NCI-H2227 treated with DMSO at 0.1 percent for 48 hours (cell line): ENCODE measurements around the gene SCAF4.

Experiments
- DNase-seq: peaks from one replicate; lab custom pipeline; 2025; lab: John Stamatoyannopoulos, UW

SCAF4 gene

GRCh38 chr21:31713973-31714740 is 17.8 kb downstream of the SCAF4 start:
- no peak for DNase-seq

- DNase-seq, result no peak
Measured at GRCh38 chr21:31713115-31713514, 18.8 kb downstream of the SCAF4 start.

DNA sequence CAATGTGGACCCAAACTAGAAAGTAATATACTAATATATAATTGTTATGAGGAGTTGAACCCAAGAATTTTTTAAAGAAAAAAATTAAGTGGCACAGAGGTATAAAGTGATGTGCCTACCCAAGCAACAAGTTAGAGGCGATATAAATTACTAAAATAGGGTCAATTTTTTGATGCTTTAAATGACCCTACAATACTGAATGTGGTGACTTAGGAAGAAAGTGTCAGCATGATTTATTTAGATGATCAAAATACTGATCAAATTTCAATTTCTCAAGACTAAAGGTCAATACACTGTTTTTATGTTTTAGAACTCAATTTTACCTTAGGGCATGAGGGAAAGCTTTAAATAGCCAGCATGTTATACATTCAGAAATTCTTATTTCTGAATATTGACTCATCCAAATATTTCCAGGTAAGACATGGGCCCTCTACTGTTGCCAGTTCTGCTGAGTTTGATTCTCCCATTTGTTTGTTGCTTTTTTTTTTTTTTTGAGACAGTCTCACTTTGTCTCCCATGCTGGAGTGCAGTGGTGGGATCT is 20.1 kb downstream of the SCAF4 start:
- DNase-seq, result no peak

- no peak for DNase-seq
Measured at GRCh38 chr21:31711326-31711725, 20.6 kb downstream of the SCAF4 start.

DNA sequence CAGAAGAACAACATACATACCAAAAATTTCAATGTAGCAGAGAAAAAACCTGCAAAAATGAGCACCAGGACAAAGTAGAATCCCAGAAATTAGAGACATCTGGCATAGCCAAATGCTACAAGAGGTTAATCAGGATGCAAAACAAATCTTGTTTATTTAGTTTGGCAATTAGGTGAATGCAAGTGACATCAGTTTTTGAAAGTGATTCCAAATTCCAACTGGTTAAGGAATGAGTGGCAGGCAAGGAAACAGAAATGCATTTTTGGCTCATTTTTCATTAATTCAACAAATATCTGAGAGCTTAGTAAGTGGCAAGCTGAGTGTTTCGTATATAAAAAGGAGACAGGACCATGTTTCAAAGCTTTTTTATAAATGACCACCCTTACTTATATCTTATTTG is 21.3 kb downstream of the SCAF4 start:
- DNase-seq, result no peak

GRCh38 chr21:31708541-31708940 is 23.4 kb downstream of the SCAF4 start:
- no peak for DNase-seq

DNA sequence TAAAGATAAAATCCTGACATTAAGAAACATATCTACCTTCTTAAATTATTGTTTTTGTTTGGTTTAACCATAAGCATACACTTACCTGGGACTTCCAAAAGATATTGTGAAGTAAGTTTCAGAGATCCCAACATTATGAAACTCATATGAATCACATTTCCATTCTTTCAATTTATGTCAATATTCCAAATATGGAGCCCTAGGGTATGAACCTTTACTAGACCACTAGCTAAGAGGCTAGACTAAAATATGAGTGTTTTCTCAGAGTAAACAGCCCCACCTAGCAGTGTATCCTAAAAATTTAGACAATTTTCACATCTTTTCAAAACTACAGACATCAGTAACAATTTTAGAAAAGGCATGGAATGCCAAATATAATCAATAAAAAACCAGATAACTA is 24.4 kb downstream of the SCAF4 start:
- no peak for DNase-seq

GRCh38 chr21:31706562-31706961 is 25.4 kb downstream of the SCAF4 start:
- DNase-seq, result no peak

DNA sequence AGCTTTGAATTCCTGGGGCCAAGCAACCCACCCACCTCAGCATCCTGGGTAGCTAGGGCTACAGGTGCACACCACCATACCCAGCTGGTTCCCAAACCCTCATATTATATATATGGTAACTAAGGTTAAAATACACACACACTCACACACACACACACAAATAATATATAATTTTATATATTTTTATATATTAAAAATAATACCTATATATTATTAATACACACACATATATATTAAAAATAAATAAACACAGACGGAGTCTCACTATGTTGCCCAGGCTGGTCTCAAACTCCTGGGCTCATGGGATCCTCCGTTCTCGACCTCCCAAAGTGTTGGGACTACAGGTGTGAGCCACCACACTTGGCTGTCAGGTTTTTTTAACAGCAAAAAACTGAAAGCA is 31.9 kb downstream of the SCAF4 start:
- DNase-seq, result no peak

- no peak for DNase-seq
Measured at GRCh38 chr21:31698461-31698860, 33.5 kb downstream of the SCAF4 start.

GRCh38 chr21:31696424-31696823 is 35.5 kb downstream of the SCAF4 start:
- DNase-seq, result no peak

- no peak for DNase-seq
Measured at GRCh38 chr21:31693222-31693621, 38.7 kb downstream of the SCAF4 start.

DNA sequence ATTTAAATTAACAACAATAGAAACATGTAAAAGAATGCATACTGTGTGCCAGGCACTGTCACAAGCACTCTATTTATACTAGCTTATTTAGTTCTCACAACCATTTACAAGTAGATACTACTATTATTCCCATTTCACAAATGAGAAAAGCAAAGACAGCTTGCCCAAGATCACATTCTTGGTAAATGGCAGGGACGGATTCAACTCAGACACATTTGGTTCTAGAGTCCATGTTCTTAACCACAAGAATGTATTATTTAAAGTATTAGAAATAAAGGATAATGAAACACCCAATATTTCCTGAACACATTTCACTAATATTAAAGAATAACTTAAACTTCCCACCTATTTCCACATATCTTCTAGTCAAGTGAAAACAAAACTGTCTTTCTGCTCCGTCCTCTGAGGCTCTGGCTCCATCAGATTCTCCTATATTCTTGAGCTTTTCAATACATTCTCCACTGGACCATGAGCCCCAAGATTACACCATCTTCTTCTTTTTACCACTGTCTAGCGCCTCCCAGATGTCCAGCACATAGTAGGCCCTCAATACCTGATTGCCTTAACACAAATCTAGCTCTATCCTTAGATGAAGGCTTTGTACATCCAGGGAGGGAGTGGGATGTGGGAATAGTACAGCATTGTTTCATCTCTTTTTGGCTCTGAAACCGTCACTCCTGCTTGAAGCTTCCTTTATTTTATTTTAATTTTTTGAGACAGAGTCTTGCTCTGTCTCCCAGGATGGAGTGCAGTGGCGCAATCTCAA is 43.1 kb downstream of the SCAF4 start:
- DNase-seq, result no peak

DNA sequence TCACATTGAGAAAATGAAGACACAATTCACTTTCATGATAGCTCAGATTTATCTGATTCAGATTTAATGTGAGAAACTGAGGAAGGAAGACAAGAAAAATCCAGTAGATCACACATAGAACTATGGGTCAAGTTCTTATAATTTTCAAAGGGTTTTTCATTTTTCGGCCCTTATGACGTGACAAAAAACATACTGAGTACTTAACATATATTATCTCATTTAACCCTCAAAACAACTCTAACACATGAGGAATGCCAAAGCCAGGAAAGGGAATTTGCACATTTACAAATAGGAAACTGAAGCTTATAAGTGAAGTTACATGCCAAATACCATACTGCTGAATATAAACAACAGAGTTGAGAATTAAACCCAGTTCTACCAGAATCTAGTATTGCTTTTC is 44.8 kb downstream of the SCAF4 start:
- no peak for DNase-seq

GRCh38 chr21:31686272-31686915 is 45.5 kb downstream of the SCAF4 start:
- no peak for DNase-seq

GRCh38 chr21:31684918-31685317 is 47.0 kb downstream of the SCAF4 start:
- no peak for DNase-seq

- DNase-seq, result no peak
Measured at GRCh38 chr21:31683029-31683428, 48.9 kb downstream of the SCAF4 start.

DNA sequence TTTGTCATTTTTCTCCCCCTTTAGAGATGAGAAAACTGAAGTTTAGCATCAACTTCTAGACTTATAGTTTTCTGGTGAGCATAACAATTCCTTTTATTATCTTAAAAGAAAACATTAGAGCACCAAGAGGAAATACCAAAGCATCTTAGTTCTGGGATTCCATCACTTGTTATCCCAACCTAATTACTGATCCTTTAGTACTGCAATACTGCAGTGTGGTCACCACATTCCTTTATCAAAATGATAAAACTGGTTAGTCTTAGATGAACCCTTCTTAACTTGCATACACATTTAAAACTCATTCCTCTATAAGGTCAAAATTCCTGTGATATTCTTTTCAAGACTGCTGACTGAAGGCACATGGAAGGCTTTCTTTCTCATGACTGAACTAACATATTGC is 49.3 kb downstream of the SCAF4 start:
- DNase-seq, result no peak

DNA sequence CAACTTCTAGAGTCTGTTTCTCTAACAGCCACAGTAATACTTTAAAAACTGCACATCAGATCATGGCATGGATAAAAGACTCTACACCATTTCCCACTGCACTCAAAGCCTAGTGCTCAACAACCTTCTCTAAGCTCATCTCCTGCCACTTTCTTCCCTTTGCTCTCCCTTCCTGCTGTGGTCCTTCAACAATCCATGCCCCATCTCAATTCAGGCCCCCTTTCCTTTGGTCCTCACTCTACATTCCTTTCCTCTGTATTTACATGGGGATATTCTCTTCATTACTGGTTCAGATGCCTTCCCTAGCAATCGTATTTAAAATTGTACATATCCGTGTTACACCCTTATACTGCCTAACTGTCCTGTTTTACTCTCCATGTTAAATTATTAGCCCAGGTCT is 53.4 kb downstream of the SCAF4 start:
- DNase-seq, result no peak

GRCh38 chr21:31677047-31677446 is 54.9 kb downstream of the SCAF4 start:
- DNase-seq, result no peak

GRCh38 chr21:31675960-31676359 is 56.0 kb downstream of the SCAF4 start:
- DNase-seq, result no peak

DNA sequence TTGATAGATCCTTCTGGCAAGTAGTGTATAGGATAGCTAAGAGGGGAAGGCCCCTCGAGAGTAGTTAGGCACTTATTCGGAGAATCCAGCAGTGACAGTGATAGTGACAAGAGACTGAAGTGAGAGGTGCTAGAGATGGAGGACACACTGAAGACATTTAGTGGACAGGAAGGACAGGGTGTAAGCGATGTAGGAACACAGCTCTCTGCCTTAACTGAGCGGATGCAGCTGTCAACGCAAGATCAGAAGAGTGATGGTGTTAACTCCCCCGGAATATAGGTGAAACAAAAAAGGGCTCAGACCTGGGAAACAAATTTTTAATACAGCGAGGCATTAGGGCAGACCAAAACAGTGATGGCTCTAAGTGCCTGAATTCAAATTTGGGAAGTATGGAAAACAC is 56.6 kb downstream of the SCAF4 start:
- DNase-seq, result no peak
